ENCODE results near the gene ADGRG1. TPM values are rescaled to one million over a fixed set of nuclear protein-coding genes. Genes with fewer than 3 reads are reported as not detected.

Gene ADGRG1
- total and polyA plus RNA-seq, 3 donors from 2014 or later, result 134 to 346 (median 296) TPM

GRCh38 chr16:57611706-57612105 is 16.7 kb upstream of the ADGRG1 start:
- Histone ChIP-seq H3K4me1 (no peaks in the 10 kb centered on the region), H3K27ac (no peak overlapping the region), H3K9me3 (no peaks in the 10 kb centered on the region), H3K27me3 (no peaks in the 10 kb centered on the region), H3K4me3 (no peak overlapping the region), H3K36me3 (ENCODE audit: low read depth, missing control alignments) (no peaks in the 10 kb centered on the region)
- TF ChIP-seq POLR2A (IDR thresholded peaks at IDR 0.05) (no peak), CTCF (IDR thresholded peaks at IDR 0.05) (no peak)
- no peak for DNase-seq
- 80 to 88% methylated on average over 4 of the region's 4 CpGs for WGBS, 2 donors
- intact Hi-C loops (cut with DNase I; ENCODE audit: low total_unique reads), result no loop called here

GRCh38 chr16:57612494-57612893 is 15.9 kb upstream of the ADGRG1 start:
- WGBS, 2 donors, result 66 to 85% methylated on average over 7 to 8 of the region's 8 CpGs
- no peak for TF ChIP-seq CTCF (IDR thresholded peaks at IDR 0.05)
- Histone ChIP-seq H3K4me3 (no peak overlapping the region), H3K9me3 (no peaks in the 10 kb centered on the region), H3K27ac (no peak overlapping the region), H3K36me3 (ENCODE audit: low read depth, missing control alignments) (no peaks in the 10 kb centered on the region), H3K4me1 (no peaks in the 10 kb centered on the region), H3K27me3 (no peaks in the 10 kb centered on the region)
- no peak for DNase-seq
- intact Hi-C loops (cut with DNase I; ENCODE audit: low total_unique reads), result no loop called here

- Histone ChIP-seq H3K9me3 (no peaks in the 10 kb centered on the region), H3K27me3 (no peaks in the 10 kb centered on the region), H3K36me3 (ENCODE audit: low read depth, missing control alignments) (no peaks in the 10 kb centered on the region), H3K4me3 (no peak overlapping the region), H3K4me1 (no peaks in the 10 kb centered on the region), H3K27ac (no peak overlapping the region)
- WGBS, 2 donors, result 71 to 84% methylated on average over 4 of the region's 4 CpGs
- TF ChIP-seq POLR2A (IDR thresholded peaks at IDR 0.05) (no peak), CTCF (IDR thresholded peaks at IDR 0.05) (no peak)
- no peak for DNase-seq
- intact Hi-C loops (cut with DNase I; ENCODE audit: low total_unique reads), result no loop called here
Observed at GRCh38 chr16:57613514-57613913, 14.9 kb upstream of the ADGRG1 start.

- 88 to 91% methylated on average over 2 to 6 of the region's 6 CpGs for WGBS, 2 donors
- intact Hi-C loops (cut with DNase I; ENCODE audit: low total_unique reads), result no loop called here
- TF ChIP-seq POLR2A (IDR thresholded peaks at IDR 0.05) (no peak), CTCF (IDR thresholded peaks at IDR 0.05) (no peak)
- no peaks in the 10 kb centered on the region for H3K27me3 ChIP-seq
- H3K27ac ChIP-seq, result no peak overlapping the region
- no peak overlapping the region for H3K4me3 ChIP-seq
- H3K9me3 ChIP-seq, result no peaks in the 10 kb centered on the region
- no peaks in the 10 kb centered on the region for H3K36me3 ChIP-seq (ENCODE audit: low read depth, missing control alignments)
- no peak for DNase-seq
- H3K4me1 ChIP-seq, result no peaks in the 10 kb centered on the region
Observed at GRCh38 chr16:57614536-57614935, 13.9 kb upstream of the ADGRG1 start.

GRCh38 chr16:57614944-57615343 is 13.5 kb upstream of the ADGRG1 start:
- Histone ChIP-seq H3K4me3 (no peak overlapping the region), H3K9me3 (no peaks in the 10 kb centered on the region), H3K27ac (no peak overlapping the region), H3K36me3 (ENCODE audit: low read depth, missing control alignments) (no peaks in the 10 kb centered on the region), H3K4me1 (no peaks in the 10 kb centered on the region), H3K27me3 (no peaks in the 10 kb centered on the region)
- intact Hi-C loops (cut with DNase I; ENCODE audit: low total_unique reads), result no loop called here
- DNase-seq, result no peak
- TF ChIP-seq CTCF (IDR thresholded peaks at IDR 0.05) (no peak), POLR2A (IDR thresholded peaks at IDR 0.05) (no peak)
- WGBS, 2 donors, result 96 to 97% methylated on average over 8 to 9 of the region's 9 CpGs
